ENCODE data around the gene NELFA. TPM values are rescaled to one million over a fixed set of nuclear protein-coding genes. Genes with fewer than 3 reads are reported as not detected.

The NELFA gene
- total and polyA plus RNA-seq, 2 of the 13 experiments (the other 11 are each of a cell fraction or from before 2014, with no cell fraction given): 13.3 to 18.5 TPM

GRCh38 chr4:2008921-2009650 lies at the start of gene NELFA (continued):
- TF ChIP-seq REST (IDR thresholded peaks at IDR 0.05; ENCODE audit: borderline replicate concordance in 1 of 2, low read depth in 1 of 2, low read length in 2 of 2): peak in 1 of 2 experiments; percentile 66; a peak in 1 of 4 replicates
- no peak; the same call in 1 of the 2 replicates for TF ChIP-seq ZBTB8A (CRISPR knock-in tag; IDR thresholded peaks at IDR 0.05; ENCODE audit: borderline replicate concordance, low read depth)
- TF ChIP-seq CEBPG (CRISPR knock-in tag; IDR thresholded peaks at IDR 0.05): no peak
- TF ChIP-seq RFXANK (CRISPR knock-in tag; IDR thresholded peaks at IDR 0.05): no peak
- no peak for TF ChIP-seq MLXIP (CRISPR knock-in tag; IDR thresholded peaks at IDR 0.05; ENCODE audit: borderline replicate concordance)
- TF ChIP-seq GATAD1 (CRISPR knock-in tag; IDR thresholded peaks at IDR 0.05): peak; percentile 84
- TF ChIP-seq POLR2G (IDR thresholded peaks at IDR 0.05; ENCODE audit: low read depth, low read length): peak; percentile 81
- TF ChIP-seq ZNF772 (CRISPR knock-in tag; IDR thresholded peaks at IDR 0.05): peak; percentile 43; the same call in 1 of the 2 replicates
- peak; percentile 100 for TF ChIP-seq YY1 (IDR thresholded peaks at IDR 0.05; ENCODE audit: insufficient read depth, insufficient replicate concordance, low read depth, low read length)
- TF ChIP-seq ATF7-NPFF (CRISPR knock-in tag; IDR thresholded peaks at IDR 0.05; ENCODE audit: low read depth): peak; percentile 79
- peak; percentile 49; the same call in 1 of the 2 replicates for TF ChIP-seq POGZ (CRISPR knock-in tag; IDR thresholded peaks at IDR 0.05)
- TF ChIP-seq NKX3-1 (CRISPR knock-in tag; IDR thresholded peaks at IDR 0.05): 0 out of 2 replicates have a peak, but pooled peaks have one; percentile 21
- TF ChIP-seq ZNF230 (CRISPR knock-in tag; IDR thresholded peaks at IDR 0.05): no peak
- TF ChIP-seq NCOA2 (CRISPR knock-in tag; IDR thresholded peaks at IDR 0.05): peak; percentile 18; the same call in 1 of the 2 replicates
- no peak for TF ChIP-seq ZNF878 (CRISPR knock-in tag; IDR thresholded peaks at IDR 0.05)
- 0 out of 2 replicates have a peak, but pooled peaks have one; percentile 27 for TF ChIP-seq PAWR (CRISPR knock-in tag; IDR thresholded peaks at IDR 0.05; ENCODE audit: borderline replicate concordance)
- no peak for TF ChIP-seq MED13 (CRISPR knock-in tag; IDR thresholded peaks at IDR 0.05)
- no peak; the same call in 1 of the 2 replicates for TF ChIP-seq WIZ (CRISPR knock-in tag; IDR thresholded peaks at IDR 0.05)
- peak; percentile 17; the same call in 1 of the 2 replicates for TF ChIP-seq MTA1 (CRISPR knock-in tag; IDR thresholded peaks at IDR 0.05; ENCODE audit: borderline replicate concordance)
- 0 out of 2 replicates have a peak, but pooled peaks have one; percentile 19 for TF ChIP-seq ZC3H4 (CRISPR knock-in tag; IDR thresholded peaks at IDR 0.05; ENCODE audit: borderline replicate concordance)
- no peak; the same call in none of the 2 replicates for TF ChIP-seq NFYC (CRISPR knock-in tag; IDR thresholded peaks at IDR 0.05)
- TF ChIP-seq ZNF720 (CRISPR knock-in tag; IDR thresholded peaks at IDR 0.05): no peak
